Measurements from ENCODE around the gene P2RX2.

DNA sequence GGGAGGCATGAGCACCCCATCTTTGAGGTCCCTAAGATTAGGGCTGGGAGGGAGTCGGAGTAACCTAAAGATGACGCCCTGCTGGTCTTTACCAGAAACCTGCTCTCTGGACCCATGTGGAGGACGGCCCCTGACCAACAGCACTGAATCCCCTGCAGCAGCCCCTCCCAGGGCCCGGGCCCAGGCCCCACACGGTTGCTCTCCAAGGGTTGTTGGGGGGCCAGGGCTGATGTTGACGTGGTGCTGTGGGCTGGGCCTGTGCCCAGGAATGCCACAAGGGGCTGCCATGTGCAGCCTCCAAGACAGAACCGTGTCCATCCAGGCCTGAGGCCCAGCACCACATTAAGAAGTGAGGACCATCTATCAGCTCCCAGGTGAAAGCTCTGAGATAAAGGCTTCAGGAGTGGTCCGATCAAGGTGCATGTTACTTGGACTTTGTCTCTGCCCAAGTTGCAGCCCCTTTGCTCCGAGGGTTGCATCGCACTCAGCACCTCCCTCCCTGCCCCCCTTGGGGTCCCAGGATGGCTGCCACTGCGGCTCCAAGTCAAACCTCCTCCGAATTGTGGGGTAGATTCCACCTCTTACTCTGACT is 37.8 kb upstream of the P2RX2 start:
- TF ChIP-seq, protein P1, sequence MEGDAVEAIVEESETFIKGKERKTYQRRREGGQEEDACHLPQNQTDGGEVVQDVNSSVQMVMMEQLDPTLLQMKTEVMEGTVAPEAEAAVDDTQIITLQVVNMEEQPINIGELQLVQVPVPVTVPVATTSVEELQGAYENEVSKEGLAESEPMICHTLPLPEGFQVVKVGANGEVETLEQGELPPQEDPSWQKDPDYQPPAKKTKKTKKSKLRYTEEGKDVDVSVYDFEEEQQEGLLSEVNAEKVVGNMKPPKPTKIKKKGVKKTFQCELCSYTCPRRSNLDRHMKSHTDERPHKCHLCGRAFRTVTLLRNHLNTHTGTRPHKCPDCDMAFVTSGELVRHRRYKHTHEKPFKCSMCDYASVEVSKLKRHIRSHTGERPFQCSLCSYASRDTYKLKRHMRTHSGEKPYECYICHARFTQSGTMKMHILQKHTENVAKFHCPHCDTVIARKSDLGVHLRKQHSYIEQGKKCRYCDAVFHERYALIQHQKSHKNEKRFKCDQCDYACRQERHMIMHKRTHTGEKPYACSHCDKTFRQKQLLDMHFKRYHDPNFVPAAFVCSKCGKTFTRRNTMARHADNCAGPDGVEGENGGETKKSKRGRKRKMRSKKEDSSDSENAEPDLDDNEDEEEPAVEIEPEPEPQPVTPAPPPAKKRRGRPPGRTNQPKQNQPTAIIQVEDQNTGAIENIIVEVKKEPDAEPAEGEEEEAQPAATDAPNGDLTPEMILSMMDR (IDR thresholded peaks at IDR 0.05), result no peak
- TF ChIP-seq POLR2A (IDR thresholded peaks at IDR 0.05), result no peak
- TF ChIP-seq EP300 (IDR thresholded peaks at IDR 0.05), result no peak
- no peak for TF ChIP-seq POLR2AphosphoS5 (IDR thresholded peaks at IDR 0.05)

Data from upper lobe of left lung (tissue), 4 donors.